HG02759 (cell line): Measurements from ENCODE around the gene ATP2A3.

Experiments used
- ATAC-seq: cut with Tn5 transposase; IDR thresholded peaks from one replicate; pipeline ENCODE4 v1.9.1; 2021; ENCODE audit warnings: mild to moderate bottlenecking, moderate library complexity; ENCODE audit not compliant: unreplicated experiment

The ATP2A3 gene

DNA sequence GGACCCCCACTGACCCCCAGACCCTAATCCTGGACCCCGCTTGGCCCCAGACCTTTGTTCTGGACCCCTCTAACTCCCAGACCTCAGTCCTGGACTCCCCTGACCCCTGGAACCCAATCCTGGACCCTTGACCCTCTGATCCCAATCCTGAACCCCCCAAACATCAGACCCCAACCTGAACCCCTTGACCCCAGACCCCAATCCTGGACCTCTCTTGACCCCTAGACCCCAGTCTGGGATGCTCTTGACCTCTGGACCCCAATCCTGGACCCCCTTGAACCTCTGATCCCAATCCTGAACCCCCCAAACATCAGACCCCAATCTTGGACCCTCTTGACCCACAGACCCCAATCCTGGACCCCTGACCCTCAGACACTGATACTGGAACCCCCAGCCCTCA is 34.5 kb downstream of the ATP2A3 start:
- ATAC-seq, result no peak

DNA sequence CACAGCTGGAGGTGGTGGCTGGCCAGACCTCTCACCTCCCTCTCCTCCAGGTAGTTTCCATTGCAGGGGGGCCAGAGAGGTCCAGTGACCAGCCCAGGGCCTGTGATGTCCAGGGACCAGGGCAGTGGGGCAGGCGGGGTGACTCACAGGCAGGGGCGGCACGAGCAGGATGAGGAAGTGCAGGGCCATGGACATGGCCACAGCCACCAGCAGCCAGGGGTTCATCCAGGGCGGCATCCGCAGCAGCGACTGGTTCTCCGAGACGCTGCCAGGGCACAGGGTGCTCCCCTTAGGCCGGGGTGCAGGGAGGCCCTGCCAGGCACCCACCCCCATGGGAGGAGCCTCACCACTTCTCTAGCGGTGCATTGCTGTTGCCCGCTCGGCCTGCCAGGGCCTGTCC is 35.1 kb downstream of the ATP2A3 start:
- ATAC-seq, result no peak

DNA sequence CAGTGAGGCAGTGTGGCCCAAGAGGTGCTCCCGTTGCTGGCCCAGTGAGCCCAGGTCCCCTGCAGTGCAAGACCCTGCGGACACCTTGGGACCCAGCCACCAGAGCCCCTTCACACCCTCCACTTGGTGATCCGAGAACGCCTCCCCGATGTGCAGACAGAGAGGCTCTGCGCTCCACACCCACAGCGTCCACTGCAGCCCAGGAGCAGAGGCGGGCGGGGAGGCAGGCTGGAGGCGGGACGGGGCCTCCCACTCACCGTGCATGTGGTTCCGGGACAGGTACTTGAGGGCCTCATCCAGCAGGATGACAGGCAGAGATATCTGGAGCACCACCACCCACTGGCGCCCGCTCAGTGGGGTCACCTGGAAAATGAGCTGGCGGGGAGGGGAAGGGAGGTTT is 35.8 kb downstream of the ATP2A3 start:
- ATAC-seq, result no peak

DNA sequence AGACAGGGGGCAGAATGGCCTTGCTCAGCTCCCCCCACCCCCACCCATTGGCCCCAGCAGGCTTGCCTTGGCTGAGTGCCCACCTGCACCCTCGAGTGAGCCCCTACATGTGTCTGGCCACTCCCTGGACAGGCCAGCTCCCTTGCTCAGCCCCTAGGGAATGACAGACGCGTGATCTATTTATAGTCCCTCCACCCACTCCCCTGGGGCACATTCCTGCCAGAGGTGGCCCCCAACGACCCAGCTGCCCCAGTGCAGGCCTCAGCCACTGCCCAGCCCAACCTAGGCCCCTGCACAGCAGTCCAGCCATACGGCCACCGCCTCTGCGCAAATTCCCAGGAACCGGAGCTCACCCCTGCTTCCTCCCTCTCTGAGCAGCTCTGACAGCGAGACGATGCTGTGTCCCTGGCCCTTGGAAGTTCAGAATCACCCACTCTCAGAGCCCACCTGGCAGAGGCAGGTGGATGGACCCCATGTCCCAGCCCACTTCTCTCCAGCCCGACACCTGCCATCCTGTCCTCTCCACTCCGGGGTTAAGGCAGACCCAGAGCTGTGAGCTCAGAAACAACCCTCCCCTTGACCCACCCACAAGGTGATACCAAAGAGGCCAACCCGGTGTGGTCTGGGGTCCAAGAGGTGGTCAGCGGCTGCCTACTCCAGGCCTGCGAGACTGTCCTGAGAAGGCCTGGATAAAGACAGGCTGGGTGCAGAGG is 36.5 kb downstream of the ATP2A3 start:
- ATAC-seq, result no peak

DNA sequence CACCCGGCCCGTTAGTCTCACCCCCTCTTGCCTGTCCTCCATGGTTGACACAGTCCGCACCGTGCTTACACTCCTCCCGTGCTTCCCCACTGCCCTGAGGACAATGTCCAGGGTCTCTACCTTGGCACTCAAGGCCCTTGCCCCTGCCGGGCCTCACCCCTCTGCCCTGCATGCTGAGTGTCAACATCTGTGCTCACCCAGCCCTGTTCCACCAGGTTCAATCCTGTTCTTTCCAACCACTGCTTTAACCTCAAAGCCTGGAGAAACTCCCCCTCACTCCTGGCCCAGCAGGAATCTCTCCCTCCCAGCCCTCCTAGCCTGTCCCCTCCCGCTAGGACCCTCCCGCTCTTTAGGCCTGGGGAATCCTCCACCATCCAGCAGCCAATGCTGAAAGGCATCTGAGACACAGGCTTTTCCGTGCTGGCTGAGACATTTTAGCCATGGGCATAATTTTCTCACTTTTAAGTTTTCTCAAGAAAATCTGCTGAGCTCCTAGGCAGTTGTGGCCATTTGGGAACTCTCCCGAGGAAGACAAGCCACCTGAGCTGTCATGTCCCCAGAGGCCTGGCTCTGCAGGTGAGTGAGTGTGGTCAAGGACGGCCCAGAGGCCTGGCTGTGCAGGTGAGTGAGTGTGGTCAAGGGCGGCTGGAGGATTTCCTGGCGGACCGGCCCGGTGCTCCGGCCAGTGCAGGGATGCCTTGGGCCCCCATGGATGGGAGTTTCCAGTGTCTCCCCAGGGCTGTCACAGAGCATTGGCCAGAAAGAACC is 37.2 kb downstream of the ATP2A3 start:
- ATAC-seq, result no peak

DNA sequence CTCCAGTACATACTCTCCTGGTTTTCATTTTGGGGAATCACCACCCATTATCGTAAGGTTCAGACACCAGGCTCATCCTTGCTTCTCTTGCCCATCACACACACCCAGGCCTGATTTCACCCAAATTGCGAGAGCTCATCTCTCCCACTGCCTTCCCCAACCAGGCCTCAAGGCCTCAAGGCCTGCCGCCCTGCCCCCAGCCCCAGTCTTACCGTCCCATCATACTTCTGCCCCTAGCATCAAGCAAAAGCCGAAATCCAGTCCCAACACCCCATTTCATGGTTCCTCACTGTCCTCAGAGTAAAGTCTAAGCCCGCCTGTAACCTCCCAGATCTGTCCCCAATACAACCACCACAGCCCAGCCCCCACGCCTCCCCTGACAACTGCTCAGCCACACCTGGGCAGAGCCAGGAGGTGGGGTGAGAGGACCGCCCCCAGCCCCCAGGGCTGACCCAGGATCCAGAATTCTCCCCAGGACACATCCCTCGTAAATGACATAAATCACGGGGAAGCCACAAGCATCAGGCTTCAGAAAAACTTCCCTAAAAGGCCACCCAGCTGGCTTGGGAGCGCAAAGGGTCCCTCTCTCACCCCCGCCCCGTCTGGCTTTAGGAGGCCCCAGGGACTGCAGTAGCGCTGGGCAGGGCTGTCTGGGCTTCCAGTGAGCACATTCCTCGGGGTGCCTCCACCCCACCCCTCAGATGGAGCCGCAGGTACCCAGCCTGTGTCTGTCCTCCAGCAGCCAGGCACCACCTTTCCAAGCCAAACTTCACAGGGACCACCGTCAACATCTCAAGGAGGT is 38.4 kb downstream of the ATP2A3 start:
- ATAC-seq, result no peak

DNA sequence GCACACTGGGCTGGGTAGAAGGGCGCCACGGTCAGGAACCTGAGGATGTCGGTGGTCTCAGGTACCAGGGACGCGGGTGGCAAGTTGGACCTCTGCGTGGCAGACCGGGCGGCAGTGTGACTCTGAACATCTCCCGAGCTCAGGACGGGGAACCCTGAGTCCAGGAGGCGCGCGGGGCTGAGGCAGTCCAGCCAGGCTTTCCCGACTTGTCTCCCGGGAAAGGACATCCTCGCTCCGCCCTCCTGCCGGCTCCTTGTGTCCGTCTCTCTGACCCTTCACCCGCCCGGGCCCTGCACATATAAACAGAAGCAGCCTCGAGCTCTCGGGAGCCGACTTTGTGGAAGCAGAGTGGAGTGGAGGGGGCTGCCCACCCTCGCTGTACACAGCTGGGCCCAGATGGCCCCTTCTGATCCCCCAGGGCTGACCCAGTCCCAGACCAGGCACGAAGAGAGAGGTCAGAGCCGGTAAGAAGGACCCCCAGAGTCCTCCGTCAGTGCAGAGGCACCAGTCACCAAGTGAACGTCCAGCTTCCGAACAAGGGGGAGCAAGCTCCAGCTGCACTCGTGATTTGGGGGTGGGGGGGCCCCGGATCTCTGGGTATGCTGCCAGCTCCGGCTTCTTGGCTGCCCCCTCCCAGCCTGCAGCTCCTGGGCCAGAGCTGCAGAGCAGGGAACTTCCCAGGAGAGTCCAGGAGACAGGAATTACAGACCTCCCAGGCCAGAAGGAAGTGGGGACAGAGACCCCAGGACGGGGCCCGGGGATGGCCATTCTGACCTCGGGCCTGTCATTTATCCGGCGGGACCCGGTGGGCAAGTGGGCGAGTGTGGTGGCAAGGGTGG is 39.5 kb downstream of the ATP2A3 start:
- ATAC-seq, result no peak

DNA sequence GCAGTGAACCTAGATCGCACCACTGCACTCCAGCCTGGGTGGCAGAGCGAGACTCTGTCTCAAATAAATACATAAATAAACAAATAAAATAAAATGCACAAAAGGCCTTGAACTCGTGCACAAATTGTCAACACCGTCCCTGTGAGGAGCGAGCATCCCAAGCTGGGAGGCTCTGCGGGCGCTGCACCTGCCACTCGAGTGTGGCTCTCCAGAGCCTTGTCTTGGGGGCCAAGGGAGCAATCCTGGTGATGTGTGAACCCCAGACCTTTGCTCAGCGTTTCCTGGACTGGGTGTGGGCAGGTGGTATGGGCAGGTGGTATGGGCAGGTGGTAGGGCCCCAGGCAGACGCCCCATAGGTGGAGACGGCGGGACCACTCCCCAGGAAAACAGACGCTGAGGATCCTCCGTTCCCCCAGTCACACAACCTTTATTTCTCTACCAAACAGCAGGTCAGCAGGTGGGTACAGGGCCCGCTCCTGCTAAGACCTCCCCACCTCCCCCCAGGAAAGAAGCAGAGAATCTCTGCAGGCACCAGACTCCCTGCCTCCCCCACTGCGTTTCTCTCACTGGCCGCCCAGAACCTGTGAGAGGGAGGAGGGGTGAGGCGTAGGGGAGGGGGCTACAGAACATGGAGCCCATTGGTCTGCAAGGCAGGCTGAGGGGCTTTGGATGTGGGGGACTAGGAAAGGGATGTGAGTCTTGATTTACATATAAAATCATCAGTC is 40.6 kb downstream of the ATP2A3 start:
- no peak for ATAC-seq

DNA sequence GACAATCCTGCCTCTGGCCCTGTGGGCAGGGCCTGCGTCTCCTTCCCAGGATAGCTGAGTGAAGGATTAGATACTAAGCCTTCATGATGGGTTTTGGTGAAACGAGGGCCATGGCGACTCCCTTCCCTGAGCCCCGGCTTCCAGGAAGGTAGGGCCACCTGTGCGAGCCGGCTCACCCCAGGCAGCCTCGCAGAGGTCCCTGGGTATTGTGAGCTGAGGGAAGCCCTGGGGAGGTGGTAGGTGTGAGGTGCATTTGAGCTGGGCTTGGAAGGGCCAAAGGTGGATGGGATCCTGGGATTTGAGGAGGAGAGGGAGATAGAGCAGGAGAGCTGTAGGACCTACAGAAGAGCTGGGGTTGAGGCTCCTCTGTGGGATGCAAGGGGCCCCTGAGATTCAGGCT is 41.5 kb downstream of the ATP2A3 start:
- no peak for ATAC-seq

DNA sequence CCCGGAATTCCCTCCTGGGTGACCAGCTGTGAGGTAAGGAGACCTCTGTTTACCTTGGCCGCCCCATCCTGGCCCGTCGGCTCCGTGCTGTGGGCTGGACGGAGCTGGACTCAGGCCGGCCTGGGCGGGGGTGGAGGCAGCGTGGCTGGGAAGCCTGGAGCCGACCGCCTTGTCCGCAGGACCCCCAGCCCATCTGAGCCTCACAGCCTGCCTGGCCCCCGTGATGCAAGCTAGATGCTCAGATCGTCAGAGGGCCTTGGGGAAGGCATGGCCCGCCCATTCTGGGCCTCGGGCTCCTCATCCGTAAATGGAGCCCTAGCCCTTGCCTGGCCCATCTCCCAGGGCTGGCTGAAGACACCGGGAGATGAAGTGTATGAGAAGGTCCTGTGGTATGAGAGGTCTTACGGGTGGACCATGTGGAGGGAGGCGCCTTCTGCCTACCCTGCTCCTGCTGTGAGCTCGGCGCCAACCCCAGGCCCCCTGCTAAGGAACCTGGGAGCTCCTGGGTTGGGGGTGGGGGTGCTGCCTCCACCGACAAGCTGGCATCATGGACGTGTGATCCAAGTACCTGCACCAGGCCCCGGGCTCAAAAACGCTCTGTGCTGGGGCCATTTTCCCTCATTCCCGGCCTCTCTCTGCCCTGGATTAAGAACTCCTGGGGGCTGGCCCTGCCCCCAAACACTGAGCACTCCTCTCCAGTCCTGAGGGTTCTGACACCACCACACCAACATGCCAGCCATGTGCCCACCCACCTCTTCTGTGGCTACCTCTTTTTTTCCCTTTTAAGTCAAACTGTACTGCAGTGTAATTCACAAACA is 42.5 kb downstream of the ATP2A3 start:
- no peak for ATAC-seq

DNA sequence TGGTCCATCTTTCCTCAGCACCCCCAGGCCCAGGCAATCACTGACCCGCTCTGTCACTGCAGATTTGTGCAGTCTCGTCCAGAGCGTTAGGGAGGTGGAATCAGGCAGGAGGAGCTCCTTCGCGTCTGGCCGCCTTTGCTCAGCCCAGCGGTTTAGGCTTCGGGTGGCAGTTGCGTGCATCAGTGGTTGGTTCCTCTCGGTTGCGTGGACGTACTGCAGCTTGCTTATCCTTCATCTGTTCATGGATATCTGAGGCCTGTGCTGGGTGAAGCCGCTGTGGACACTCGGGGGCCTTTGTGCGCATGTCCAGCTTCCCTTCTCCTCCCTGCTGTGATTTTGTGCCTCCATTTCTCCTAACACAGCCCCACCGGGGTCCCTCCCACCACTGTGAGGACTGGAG is 43.2 kb downstream of the ATP2A3 start:
- no peak for ATAC-seq

DNA sequence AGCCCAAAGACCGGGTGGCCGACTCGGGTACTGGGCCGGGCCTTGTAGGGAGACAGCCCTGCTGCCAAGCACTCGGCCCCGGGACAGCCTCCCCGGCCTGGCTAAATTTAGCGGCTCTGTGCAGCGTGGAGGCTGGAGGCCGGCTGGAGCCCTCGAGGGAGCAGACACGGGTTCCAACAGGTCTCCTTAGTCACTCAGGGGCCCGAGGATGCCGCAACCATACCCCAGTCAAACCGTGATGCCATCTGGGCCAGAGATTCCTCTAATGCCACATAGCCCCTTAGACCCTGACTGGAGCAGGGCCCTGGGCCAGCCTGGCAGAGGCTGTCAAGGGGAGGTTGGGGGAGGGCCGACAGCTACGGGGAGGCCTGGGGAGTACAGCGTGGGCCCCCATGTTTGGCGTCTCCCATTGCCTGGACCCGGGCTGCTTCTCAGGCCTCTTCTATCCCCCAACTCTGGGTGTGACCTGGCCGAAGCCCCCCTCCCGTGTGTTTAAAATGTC is 45.1 kb downstream of the ATP2A3 start:
- ATAC-seq, result no peak

DNA sequence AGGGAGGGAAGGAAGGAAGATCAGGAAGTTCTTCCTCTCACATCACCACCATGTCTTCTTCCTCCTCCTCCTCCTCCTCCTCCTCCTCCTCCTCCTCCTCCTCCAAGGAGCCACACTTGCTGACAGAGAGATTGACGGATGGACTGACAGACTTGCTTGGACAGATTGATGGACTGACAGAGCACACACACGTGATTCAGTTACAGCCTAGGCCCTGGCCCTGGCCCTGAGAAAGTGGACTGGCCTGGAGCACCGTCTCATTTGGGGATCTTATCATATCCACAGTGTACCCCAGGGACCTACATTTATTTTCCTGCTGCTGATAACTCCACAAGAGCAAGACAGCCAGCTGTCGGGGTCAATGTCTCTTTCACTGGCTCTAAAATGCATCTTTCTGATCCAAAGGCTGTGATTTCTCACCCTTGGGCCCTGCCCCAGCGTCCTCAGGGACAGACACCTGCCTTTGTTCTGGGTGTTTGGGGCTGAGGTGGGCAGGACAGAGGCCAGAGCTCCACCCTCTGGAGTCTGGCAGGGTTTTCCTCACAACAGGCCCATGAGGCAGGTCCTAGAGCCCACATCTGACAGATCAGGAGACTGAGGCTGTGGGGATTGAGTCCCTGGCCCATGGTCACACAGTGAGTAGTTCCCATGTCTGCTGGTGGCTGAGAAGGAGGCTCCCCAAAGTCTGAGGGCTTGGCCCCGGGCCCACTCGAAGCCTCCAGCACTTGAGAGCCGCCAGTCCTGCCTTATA is 45.7 kb downstream of the ATP2A3 start:
- no peak for ATAC-seq

DNA sequence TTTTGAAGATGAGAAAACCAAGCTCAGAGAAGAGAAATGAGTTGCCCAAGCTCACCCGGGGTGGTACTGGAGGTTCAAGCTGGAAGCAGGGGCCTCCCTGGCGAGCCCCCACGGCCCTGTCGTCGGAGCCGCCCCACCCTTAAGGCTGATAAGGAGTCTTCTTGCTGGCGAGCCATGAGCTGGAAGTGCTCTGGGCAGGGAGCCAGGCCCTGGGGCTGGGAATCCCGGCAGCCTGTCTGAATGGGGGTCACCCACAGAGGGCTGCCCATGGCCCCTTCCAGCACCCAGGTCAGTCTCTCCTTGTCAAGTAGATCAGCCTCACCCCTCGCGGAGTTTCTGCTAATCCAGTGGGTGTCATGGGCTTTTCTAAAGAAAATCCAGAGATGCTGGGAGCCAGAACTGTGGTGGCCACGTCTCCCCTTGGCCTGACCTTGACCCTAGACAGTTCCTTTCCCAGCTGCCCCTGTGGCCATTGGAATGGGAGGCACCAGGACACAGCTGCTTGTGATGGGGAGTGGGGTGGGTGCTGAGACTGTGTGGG is 46.8 kb downstream of the ATP2A3 start:
- no peak for ATAC-seq

DNA sequence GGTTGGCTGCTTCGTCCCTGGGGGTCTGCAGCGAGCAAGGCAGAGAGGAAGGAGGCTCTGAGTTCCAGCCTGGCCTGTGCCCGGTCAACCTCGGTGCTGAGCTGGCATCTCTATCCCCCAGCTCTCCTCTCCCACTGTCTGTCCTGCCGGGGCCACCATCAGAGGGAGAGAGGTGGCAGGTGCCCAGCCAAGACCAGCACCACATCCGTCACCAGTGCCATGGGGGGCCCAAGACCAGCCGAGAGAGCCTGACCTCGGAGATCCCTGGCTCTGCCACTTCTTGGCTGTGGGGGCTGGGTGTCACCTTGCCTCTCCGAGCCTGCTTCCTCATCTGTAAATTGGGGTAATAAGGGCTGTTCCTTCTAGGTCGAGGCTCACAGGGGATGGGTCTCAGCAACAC is 47.4 kb downstream of the ATP2A3 start:
- no peak for ATAC-seq

DNA sequence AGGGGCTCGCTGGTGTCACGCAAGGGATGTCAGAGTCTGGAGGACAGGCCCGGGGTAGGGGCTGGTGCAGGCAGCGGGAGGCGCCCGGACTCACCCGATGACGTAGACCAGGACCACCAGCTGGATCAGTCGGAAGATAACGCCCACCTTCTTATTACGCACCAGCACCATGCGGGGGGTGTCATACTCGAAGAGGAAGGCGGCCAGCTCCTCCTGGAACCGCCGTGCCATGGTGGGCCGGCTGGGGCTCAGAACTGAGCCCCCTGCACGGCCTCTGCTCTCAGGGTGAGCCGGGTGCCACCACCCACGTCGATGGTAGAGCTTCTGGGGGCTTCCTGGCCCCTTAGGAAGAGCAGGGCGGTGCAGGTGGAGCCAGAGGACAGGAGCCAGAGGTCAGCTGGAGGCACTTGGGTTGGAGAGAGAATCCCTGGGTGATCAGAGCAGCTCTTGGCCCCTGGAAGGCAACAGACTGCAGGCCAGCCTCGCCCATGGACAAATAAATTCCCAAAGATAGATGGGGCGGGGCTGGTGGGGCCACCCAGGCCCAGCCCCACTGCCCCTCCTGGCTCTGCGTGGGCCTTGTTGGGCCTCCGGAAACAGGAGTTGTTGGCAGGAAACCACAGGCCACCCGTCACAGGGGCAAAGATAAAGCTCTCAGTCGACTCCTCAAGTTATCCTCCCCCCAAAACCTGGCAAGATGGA is 48.1 kb downstream of the ATP2A3 start, which contains the start of gene P2RX1:
P2RX1 (minus strand) TSS at position 471 of the 702 bp plus-strand sequence; CDS start at position 231, 240 bp downstream.
- no peak for ATAC-seq

DNA sequence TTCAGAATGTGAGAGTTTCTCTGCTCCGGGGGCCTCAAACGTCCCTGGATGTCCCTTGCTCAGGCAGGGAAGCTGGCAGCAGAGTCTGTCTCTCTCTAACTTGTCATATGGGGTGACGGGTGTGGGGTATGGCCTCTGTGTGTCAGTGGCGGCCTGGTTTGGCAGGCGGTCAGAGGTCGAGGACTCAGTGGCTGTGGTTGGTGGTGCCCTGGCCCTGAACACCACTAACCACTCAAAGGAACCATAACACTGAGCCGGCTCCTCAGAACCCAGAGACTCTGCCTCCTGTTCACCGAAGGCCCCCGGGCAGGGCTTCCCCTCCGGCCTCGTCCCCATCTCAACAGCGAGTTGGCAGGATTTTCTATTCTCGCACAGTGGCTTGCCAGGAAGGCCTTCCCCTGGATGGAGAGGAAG is 48.6 kb downstream of the ATP2A3 start:
- ATAC-seq, result no peak
